Fibroblast of mammary gland (primary cell): ENCODE data around the gene DVL1.

Experiments used
- DNase-seq: peaks from one replicate; pipeline ENCODE4 v3.0.0-alpha.2; 2010; ENCODE audit warnings: low read depth
- H3K4me3 ChIP-seq: 2 replicates; pipeline ENCODE4 v1.5.1; 2011; ENCODE audit warnings: low read depth, mild to moderate bottlenecking, low read length, moderate library complexity; ENCODE audit not compliant: control insufficient read depth
- CTCF ChIP-seq: conservative IDR thresholded peaks from 2 replicates; pipeline ENCODE4 v1.5.1; 2011; ENCODE audit warnings: low read depth, low read length, inconsistent platforms; ENCODE audit not compliant: control insufficient read depth, insufficient read depth

Gene DVL1

GRCh38 chr1:1355416-1355815 is 6.2 kb upstream of the DVL1 start:
- no peak for TF ChIP-seq CTCF
- peak; percentile 42 for DNase-seq
- H3K4me3 ChIP-seq = no peak overlapping the region

- DNase-seq = no peak
- no peak for TF ChIP-seq CTCF
- H3K4me3 ChIP-seq = no peak overlapping the region
These were observed 5.3 kb upstream of the DVL1 start for GRCh38 chr1:1354271-1355247.

GRCh38 chr1:1353389-1354151 is 4.4 kb upstream of the DVL1 start:
- no peak overlapping the region for H3K4me3 ChIP-seq
- TF ChIP-seq CTCF = no peak
- no peak for DNase-seq

GRCh38 chr1:1352786-1353388 is 3.7 kb upstream of the DVL1 start:
- DNase-seq = no peak
- TF ChIP-seq CTCF = no peak
- H3K4me3 ChIP-seq = no peak overlapping the region

- no peak overlapping the region for H3K4me3 ChIP-seq
- peak; percentile 61 for DNase-seq
- TF ChIP-seq CTCF = no peak
These were observed 2.6 kb upstream of the DVL1 start for GRCh38 chr1:1351511-1352427.
